Lower leg skin (tissue), 3 donors: Measurements from ENCODE around the gene SPRED3.

Experiments
- POLR2A ChIP-seq, 2 donors: fragments of 450-650 bp; IDR thresholded peaks; one replicate each; pipeline ENCODE4 v1.6.1; 2016 to 2017; ENCODE audit warnings: antibody characterized with exemption in 2 of 2, mild to moderate bottlenecking in 1 of 2, moderate library complexity in 1 of 2
- TF ChIP-seq, protein P1 (sequence below), 3 donors: fragments of 450-650 bp; IDR thresholded peaks; one replicate each; pipeline ENCODE4 v1.5.1; 2016; ENCODE audit warnings: antibody characterized with exemption in 3 of 3, mild to moderate bottlenecking in 3 of 3, moderate library complexity in 2 of 3

- TF ChIP-seq POLR2A (IDR thresholded peaks at IDR 0.05), result no peak
- TF ChIP-seq, protein P1, sequence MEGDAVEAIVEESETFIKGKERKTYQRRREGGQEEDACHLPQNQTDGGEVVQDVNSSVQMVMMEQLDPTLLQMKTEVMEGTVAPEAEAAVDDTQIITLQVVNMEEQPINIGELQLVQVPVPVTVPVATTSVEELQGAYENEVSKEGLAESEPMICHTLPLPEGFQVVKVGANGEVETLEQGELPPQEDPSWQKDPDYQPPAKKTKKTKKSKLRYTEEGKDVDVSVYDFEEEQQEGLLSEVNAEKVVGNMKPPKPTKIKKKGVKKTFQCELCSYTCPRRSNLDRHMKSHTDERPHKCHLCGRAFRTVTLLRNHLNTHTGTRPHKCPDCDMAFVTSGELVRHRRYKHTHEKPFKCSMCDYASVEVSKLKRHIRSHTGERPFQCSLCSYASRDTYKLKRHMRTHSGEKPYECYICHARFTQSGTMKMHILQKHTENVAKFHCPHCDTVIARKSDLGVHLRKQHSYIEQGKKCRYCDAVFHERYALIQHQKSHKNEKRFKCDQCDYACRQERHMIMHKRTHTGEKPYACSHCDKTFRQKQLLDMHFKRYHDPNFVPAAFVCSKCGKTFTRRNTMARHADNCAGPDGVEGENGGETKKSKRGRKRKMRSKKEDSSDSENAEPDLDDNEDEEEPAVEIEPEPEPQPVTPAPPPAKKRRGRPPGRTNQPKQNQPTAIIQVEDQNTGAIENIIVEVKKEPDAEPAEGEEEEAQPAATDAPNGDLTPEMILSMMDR (IDR thresholded peaks at IDR 0.05), result no peak
These were observed 35.8 kb downstream of the SPRED3 start for GRCh38 chr19:38424272-38424671.
